Aorta (tissue), 5 donors: ENCODE data around the gene CAB39L. TPM values are rescaled to one million over a fixed set of nuclear protein-coding genes. Genes with fewer than 3 reads are reported as not detected.
A peak's percentile ranks its signal among the peaks of the same experiment; 100 is the strongest.

Experiments
- ATAC-seq: fragments of 200-7000 bp; cut with Tn5 transposase; one replicate; pipeline ENCODE4 v1.9.1; 2022; ENCODE audit warnings: moderate library complexity; ENCODE audit not compliant: low FRiP score
- DNase-seq, 2 donors: peaks; one replicate each; pipeline ENCODE4 v3.0.0-alpha.2; 2020
- H3K27ac ChIP-seq, 2 donors: one replicate each; pipeline ENCODE4 v1.5.1; 2013; ENCODE audit warnings: low read length in 2 of 2, mild to moderate bottlenecking in 2 of 2, moderate library complexity in 2 of 2, control low read depth in 1 of 2, inconsistent platforms in 1 of 2, low read depth in 1 of 2
- H3K27me3 ChIP-seq, 2 donors: one replicate each; pipeline ENCODE4 v1.6.1; 2013; ENCODE audit warnings: control low read depth in 1 of 2, low read length in 1 of 2, mild to moderate bottlenecking in 1 of 2, moderate library complexity in 1 of 2; ENCODE audit not compliant: insufficient read depth in 2 of 2, control insufficient read depth in 1 of 2
- H3K36me3 ChIP-seq, 2 donors: one replicate each; pipeline ENCODE4 v1.6.1; 2013; ENCODE audit warnings: control low read depth in 1 of 2, low read length in 1 of 2, mild to moderate bottlenecking in 1 of 2; ENCODE audit not compliant: insufficient read depth in 2 of 2, control insufficient read depth in 1 of 2
- H3K4me1 ChIP-seq, 2 donors: one replicate each; pipeline ENCODE4 v1.6.1; 2013; ENCODE audit warnings: low read length in 2 of 2, control low read depth in 1 of 2, mild to moderate bottlenecking in 1 of 2, moderate library complexity in 1 of 2; ENCODE audit not compliant: insufficient read depth in 2 of 2, control insufficient read depth in 1 of 2
- H3K4me3 ChIP-seq, 2 donors: one replicate each; pipeline ENCODE4 v1.5.1; 2013; ENCODE audit warnings: low read length in 2 of 2, control low read depth in 1 of 2, mild to moderate bottlenecking in 1 of 2
- H3K9me3 ChIP-seq: one replicate; pipeline ENCODE4 v1.6.1; 2013; ENCODE audit warnings: mild to moderate bottlenecking, low read length; ENCODE audit not compliant: control insufficient read depth
- WGBS, 2 donors: extraction: QIAGEN DNeasy Blood & Tissue Kit; methylation state at CpG; one replicate each; pipeline ENCODE4 v1.1.7; 2013; 5-methylcytosine and 5-hydroxymethylcytosine counted together
- intact Hi-C, 2 donors: fragments of 100-400 bp; cut with DNase I; formaldehyde crosslinking; loops; one replicate each; pipeline versions ENCODE4 v1.14.2 to v1.15.0; 2022
- polyA plus RNA-seq, 2 donors: library from polyadenylated mRNA; stranded (reverse); fragments of 200-250 nt; gene quantifications; one replicate each; pipeline ENCODE4 v1.2.3, GENCODE V29; 2013
- total RNA-seq, 2 donors: library from RNA; stranded (reverse); fragmentation: NEBNext Ultra II Directional; extraction: Animal tissue kit (Norgen Biotek cat#: 25700); gene quantifications; one replicate each; pipeline ENCODE4 v1.2.1, GENCODE V29; 2021
- donor health status: healthy with polysubstance abuse.
- donor health status: Bipolar disorder and iron deficiency.
- donor health status: DM: no; HTN: no; CAD: no.
- donor health status: DM: no; HTN: no; CAD: no.
- donor health status: DM: yes; HTN: yes; CAD: no.

The CAB39L gene
- total and polyA plus RNA-seq, 4 donors: 19.3 to 33.5 (median 26.4) TPM

GRCh38 chr13:49373716-49374115 lies 70.1 kb downstream of the CAB39L start:
- peaks cover 2 to 7% of the 10 kb centered on the region in 2 donors for H3K4me1 ChIP-seq
- H3K27me3 ChIP-seq: no peaks in the 10 kb centered on the region
- H3K36me3 ChIP-seq: no peaks in the 10 kb centered on the region
- no peak overlapping the region for H3K4me3 ChIP-seq
- ATAC-seq: no peak
- no peaks in the 10 kb centered on the region for H3K9me3 ChIP-seq
- WGBS, 2 donors: 36 to 47% methylated on average over 2 of the region's 2 CpGs
- no peak for DNase-seq
- intact Hi-C loops: no loop called here
- H3K27ac ChIP-seq: peak overlapping the region in 1 of 2 donors; percentile 59

- DNase-seq: no peak
- WGBS, 2 donors: 56 to 61% methylated on average over 4 of the region's 4 CpGs
- Histone ChIP-seq H3K27ac (peak overlapping the region in 1 of 2 donors; percentile 43), H3K36me3 (no peaks in the 10 kb centered on the region), H3K4me1 (peaks cover 2 to 7% of the 10 kb centered on the region in 2 donors), H3K4me3 (no peak overlapping the region), H3K27me3 (no peaks in the 10 kb centered on the region), H3K9me3 (no peaks in the 10 kb centered on the region)
- intact Hi-C loops: no loop called here
- ATAC-seq: no peak
These were observed 71.8 kb downstream of the CAB39L start for GRCh38 chr13:49371943-49372613.

- Histone ChIP-seq H3K27me3 (no peaks in the 10 kb centered on the region), H3K27ac (no peak overlapping the region), H3K9me3 (no peaks in the 10 kb centered on the region), H3K4me1 (peaks cover 5 to 7% of the 10 kb centered on the region in 2 donors), H3K4me3 (no peak overlapping the region), H3K36me3 (no peaks in the 10 kb centered on the region)
- WGBS, 2 donors: 43 to 50% methylated on average over 2 of the region's 2 CpGs
- ATAC-seq: no peak
- intact Hi-C loops: no loop called here
- no peak for DNase-seq
These were observed 73.5 kb downstream of the CAB39L start for GRCh38 chr13:49370371-49370770.

DNA sequence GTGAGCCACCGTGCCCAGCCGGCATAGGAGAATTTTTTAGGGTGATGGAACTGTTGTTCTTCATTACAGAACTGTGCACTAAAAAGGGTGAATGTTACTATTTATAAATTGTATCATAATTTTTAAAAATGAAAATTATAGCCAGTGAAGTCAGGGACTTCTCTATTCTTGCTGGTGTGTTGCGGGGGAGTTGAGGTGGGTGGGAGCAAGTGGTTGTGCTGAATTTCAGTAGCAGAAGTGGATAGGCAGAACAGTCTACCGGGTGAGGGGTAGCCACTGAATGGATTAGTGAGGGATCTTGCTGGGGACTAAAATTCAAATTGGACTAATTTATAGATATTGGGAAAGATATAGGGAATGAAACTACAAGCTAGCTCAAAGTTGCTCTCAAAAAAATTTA lies 74.0 kb downstream of the CAB39L start:
- H3K27ac ChIP-seq: no peak overlapping the region
- H3K4me3 ChIP-seq: no peak overlapping the region
- no peak for DNase-seq
- H3K27me3 ChIP-seq: no peaks in the 10 kb centered on the region
- intact Hi-C loops: loop anchor here in 1 of 2 donors (5.0 kb wide), 1 partner anchor 48 kb away; no protein-coding TSS in a partner anchor
- WGBS, 2 donors: 93 to 98% methylated on average over 4 of the region's 4 CpGs
- ATAC-seq: no peak
- peaks cover 5 to 7% of the 10 kb centered on the region in 2 donors for H3K4me1 ChIP-seq
- H3K9me3 ChIP-seq: no peaks in the 10 kb centered on the region
- H3K36me3 ChIP-seq: no peaks in the 10 kb centered on the region

- 90 to 91% methylated on average over 2 of the region's 2 CpGs for WGBS, 2 donors
- no peak for ATAC-seq
- Histone ChIP-seq H3K9me3 (no peaks in the 10 kb centered on the region), H3K4me3 (no peak overlapping the region), H3K27ac (no peak overlapping the region), H3K36me3 (no peaks in the 10 kb centered on the region), H3K27me3 (no peaks in the 10 kb centered on the region), H3K4me1 (peaks cover 5 to 7% of the 10 kb centered on the region in 2 donors)
- intact Hi-C loops: loop anchor here in 1 of 2 donors (5.0 kb wide), 1 partner anchor 46 kb away; no protein-coding TSS in a partner anchor
- no peak for DNase-seq
These were observed 75.2 kb downstream of the CAB39L start for GRCh38 chr13:49368688-49369087.

GRCh38 chr13:49367640-49368422 lies 76.0 kb downstream of the CAB39L start:
- ATAC-seq: no peak
- Histone ChIP-seq H3K4me3 (peak overlapping the region in 1 of 2 donors; percentile 26), H3K27ac (peak overlapping the region; percentile 22 to 51)

DNA sequence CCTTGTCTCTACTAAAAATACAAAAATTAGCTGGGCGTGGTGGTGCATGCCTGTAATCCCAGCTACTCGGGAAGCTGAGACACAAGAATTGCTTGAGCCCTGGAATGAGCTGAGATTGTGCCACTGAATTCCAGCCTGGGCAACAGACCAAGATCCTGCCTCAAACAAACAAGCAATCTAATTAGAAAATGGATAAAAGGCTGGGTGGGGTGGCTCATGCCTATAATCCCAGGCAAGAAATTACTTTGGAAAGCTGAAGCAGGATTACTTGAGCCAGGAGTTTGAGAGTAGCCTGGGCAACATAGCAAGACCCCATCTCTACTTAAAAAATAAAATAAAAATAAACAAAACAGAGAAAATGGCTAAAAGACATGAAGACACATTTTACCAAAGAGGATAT lies 77.0 kb downstream of the CAB39L start:
- H3K27me3 ChIP-seq: no peaks in the 10 kb centered on the region
- DNase-seq (peak in 1 of 2 donors; percentile 51), ATAC-seq (no peak)
- no peak overlapping the region for H3K4me3 ChIP-seq
- H3K27ac ChIP-seq: no peak overlapping the region
- WGBS, 2 donors: 42 to 45% methylated on average over 2 of the region's 2 CpGs
- no peaks in the 10 kb centered on the region for H3K36me3 ChIP-seq
- no peaks in the 10 kb centered on the region for H3K9me3 ChIP-seq
- intact Hi-C loops: loop anchor here in 1 of 2 donors (5.0 kb wide), 1 partner anchor 45 kb away; no protein-coding TSS in a partner anchor
- H3K4me1 ChIP-seq: peaks cover 2 to 5% of the 10 kb centered on the region in 2 donors

More at GRCh38 chr13:49367640-49368422, 76.0 kb downstream of the CAB39L start:
- H3K9me3 ChIP-seq: no peaks in the 10 kb centered on the region
- no peaks in the 10 kb centered on the region for H3K36me3 ChIP-seq
- 20 to 24% methylated on average over 5 of the region's 5 CpGs for WGBS, 2 donors
- peaks cover 5 to 7% of the 10 kb centered on the region in 2 donors for H3K4me1 ChIP-seq
- intact Hi-C loops: loop anchor here in 1 of 2 donors (5.0 kb wide), 1 partner anchor 46 kb away; no protein-coding TSS in a partner anchor
- no peaks in the 10 kb centered on the region for H3K27me3 ChIP-seq
- no peak for DNase-seq

DNA sequence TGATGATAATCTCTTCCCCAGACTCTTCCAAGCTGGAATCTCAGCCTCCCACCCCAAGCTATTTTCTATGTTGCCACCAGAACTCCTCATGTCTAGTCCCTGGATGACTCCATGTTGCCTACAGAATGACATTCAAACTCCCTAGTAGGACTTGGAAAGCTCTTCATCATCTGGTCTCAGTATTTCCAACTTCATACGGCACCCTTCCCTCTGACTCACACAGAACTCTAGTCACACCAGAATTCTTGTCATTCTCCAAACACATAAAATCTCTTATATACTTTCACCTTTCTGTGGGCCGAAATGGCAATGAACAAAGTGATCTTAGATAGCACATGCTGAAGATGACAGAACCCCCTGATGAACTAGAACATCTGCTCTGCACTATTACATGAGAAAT lies 86.2 kb downstream of the CAB39L start:
- Histone ChIP-seq H3K4me3 (no peak overlapping the region), H3K27ac (peak overlapping the region in 1 of 2 donors; percentile 81), H3K27me3 (no peaks in the 10 kb centered on the region), H3K4me1 (peaks cover 4 to 5% of the 10 kb centered on the region in 2 donors), H3K9me3 (no peaks in the 10 kb centered on the region), H3K36me3 (peaks cover 0 to 4% of the 10 kb centered on the region in 2 donors)
- intact Hi-C loops: loop anchor here (2.0 to 5.0 kb wide), 3 partner anchors 39 to 45 kb away; no protein-coding TSS in a partner anchor
- DNase-seq (no peak), ATAC-seq (no peak)
- WGBS, 2 donors: 36 to 40% methylated on average over 2 of the region's 2 CpGs
